KMS-11 (cell line): ENCODE measurements around the gene POLA1.

Experiments
- H2AFZ ChIP-seq: fragments of 200-600 bp; sonication (generic); 2 replicates; pipeline ENCODE4 v1.6.1; 2016; ENCODE audit warnings: antibody characterized with exemption, mixed run types, low read depth
- H3K27ac ChIP-seq: fragments of 200-600 bp; sonication (generic); 2 replicates; pipeline ENCODE4 v1.6.1; 2016; ENCODE audit warnings: mild to moderate bottlenecking, mixed run types
- H3K27me3 ChIP-seq: fragments of 200-600 bp; sonication (generic); 2 replicates; pipeline ENCODE4 v1.6.1; 2017; ENCODE audit warnings: mild to moderate bottlenecking, low read depth, mixed run types, moderate library complexity; ENCODE audit not compliant: insufficient read depth
- H3K36me3 ChIP-seq: fragments of 200-600 bp; sonication (generic); 2 replicates; pipeline ENCODE4 v1.6.1; 2017; ENCODE audit warnings: mild to moderate bottlenecking, mixed run types; ENCODE audit not compliant: insufficient read depth
- H3K4me1 ChIP-seq: fragments of 200-600 bp; sonication (generic); 2 replicates; pipeline ENCODE4 v1.6.1; 2016; ENCODE audit warnings: mild to moderate bottlenecking, low read depth, mixed run types; ENCODE audit not compliant: poor library complexity, severe bottlenecking
- H3K4me2 ChIP-seq: fragments of 200-600 bp; sonication (generic); 2 replicates; pipeline ENCODE4 v1.7.0; 2016; ENCODE audit warnings: mild to moderate bottlenecking, mixed run types
- H3K4me3 ChIP-seq: fragments of 200-600 bp; sonication (generic); IDR thresholded peaks from 2 replicates; pipeline ENCODE4 v1.6.1; 2017; ENCODE audit warnings: low read depth, low read length, mixed read lengths; ENCODE audit not compliant: insufficient read depth
- H3K79me2 ChIP-seq: fragments of 200-600 bp; sonication (generic); 2 replicates; pipeline ENCODE4 v1.6.1; 2016; ENCODE audit warnings: low read depth, mixed run types; ENCODE audit not compliant: insufficient read depth
- H3K9ac ChIP-seq: fragments of 200-600 bp; sonication (generic); 2 replicates; pipeline ENCODE4 v1.6.1; 2016; ENCODE audit warnings: mild to moderate bottlenecking, mixed run types
- H4K20me1 ChIP-seq: fragments of 200-600 bp; sonication (generic); 2 replicates; pipeline ENCODE4 v1.6.1; 2016; ENCODE audit warnings: mild to moderate bottlenecking, mixed run types; ENCODE audit not compliant: insufficient read depth
- TF ChIP-seq, protein P1 (sequence below): fragments of 200-600 bp; sonication (generic); conservative IDR thresholded peaks from 2 replicates; pipeline ENCODE4 v1.6.1; 2017; ENCODE audit warnings: low read depth, mild to moderate bottlenecking, antibody characterized with exemption, low read length, moderate library complexity, mixed read lengths

POLA1 gene

DNA sequence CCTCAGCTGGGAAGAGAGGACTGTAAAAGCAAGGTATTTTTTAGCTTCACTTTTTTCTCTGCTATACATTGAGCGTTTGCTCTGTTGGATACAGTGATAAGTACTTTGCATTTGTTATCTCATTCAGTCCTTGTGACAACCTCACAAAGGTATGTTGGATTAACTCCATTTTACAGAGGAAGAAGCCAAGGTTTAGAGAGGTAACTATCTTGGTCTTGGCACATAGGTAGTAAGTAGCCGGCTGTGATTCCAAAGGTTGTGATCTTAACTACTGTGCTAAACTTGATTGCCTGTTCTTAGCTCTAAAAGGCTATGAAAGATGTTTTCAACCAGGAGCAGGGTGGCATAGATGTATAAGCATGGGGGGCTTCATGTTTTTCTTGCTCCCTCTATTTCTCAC, 134.4 kb downstream of the POLA1 start:
- H2AFZ ChIP-seq: no peak overlapping the region
- no peak overlapping the region for H3K4me2 ChIP-seq
- no peaks in the 10 kb centered on the region for H3K79me2 ChIP-seq
- H3K4me3 ChIP-seq: no peak overlapping the region
- H3K27ac ChIP-seq: no peak overlapping the region
- H3K9ac ChIP-seq: no peak overlapping the region
- H4K20me1 ChIP-seq: no peaks in the 10 kb centered on the region
- no peaks in the 10 kb centered on the region for H3K36me3 ChIP-seq
- TF ChIP-seq, protein P1, sequence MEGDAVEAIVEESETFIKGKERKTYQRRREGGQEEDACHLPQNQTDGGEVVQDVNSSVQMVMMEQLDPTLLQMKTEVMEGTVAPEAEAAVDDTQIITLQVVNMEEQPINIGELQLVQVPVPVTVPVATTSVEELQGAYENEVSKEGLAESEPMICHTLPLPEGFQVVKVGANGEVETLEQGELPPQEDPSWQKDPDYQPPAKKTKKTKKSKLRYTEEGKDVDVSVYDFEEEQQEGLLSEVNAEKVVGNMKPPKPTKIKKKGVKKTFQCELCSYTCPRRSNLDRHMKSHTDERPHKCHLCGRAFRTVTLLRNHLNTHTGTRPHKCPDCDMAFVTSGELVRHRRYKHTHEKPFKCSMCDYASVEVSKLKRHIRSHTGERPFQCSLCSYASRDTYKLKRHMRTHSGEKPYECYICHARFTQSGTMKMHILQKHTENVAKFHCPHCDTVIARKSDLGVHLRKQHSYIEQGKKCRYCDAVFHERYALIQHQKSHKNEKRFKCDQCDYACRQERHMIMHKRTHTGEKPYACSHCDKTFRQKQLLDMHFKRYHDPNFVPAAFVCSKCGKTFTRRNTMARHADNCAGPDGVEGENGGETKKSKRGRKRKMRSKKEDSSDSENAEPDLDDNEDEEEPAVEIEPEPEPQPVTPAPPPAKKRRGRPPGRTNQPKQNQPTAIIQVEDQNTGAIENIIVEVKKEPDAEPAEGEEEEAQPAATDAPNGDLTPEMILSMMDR: no peak
- no peaks in the 10 kb centered on the region for H3K27me3 ChIP-seq
- H3K4me1 ChIP-seq: no peaks in the 10 kb centered on the region

DNA sequence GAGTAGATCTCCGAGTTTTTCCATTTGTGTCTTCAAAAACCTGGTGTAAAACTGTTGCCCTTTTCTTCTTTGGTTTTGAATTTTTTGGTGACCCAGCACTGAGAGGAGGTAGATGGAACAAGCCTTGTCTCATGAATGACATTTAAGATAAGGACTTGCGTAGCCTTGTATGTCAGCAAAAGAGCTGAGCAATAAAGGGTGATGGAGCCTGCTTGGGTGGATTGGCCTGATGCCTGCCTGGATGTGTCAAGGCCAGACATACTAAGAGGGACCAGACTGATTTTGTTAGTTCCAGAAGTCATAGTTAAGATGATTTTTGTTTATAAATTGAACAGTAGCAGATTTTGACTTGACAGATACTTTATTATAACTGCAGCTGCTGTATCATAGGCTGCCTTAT, 134.9 kb downstream of the POLA1 start:
- H3K27ac ChIP-seq: no peak overlapping the region
- no peak overlapping the region for H3K9ac ChIP-seq
- no peak overlapping the region for H3K4me3 ChIP-seq
- no peak overlapping the region for H2AFZ ChIP-seq
- no peaks in the 10 kb centered on the region for H3K36me3 ChIP-seq
- H4K20me1 ChIP-seq: no peaks in the 10 kb centered on the region
- no peaks in the 10 kb centered on the region for H3K79me2 ChIP-seq
- TF ChIP-seq, protein P1: no peak
- H3K4me2 ChIP-seq: no peak overlapping the region
- no peaks in the 10 kb centered on the region for H3K27me3 ChIP-seq
- no peaks in the 10 kb centered on the region for H3K4me1 ChIP-seq

DNA sequence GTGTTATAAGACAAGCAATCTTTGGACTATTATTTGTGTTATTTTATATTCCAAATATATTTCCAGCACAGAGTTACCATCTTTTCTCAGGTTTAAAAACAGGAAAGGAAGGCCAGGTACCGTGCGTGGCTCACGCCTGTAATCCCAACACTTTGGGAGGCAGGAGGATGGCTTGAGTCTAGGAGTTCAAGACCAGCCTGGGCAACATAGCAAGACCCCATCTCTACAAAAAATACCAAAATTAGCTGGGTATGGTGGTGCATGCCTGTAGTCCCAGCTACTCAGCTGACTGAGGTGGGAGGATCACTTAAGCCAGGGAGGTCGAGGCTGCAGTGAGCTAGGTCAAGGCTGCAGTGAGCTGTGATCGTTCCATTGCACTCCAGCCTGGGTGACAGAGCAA, 140.0 kb downstream of the POLA1 start:
- no peaks in the 10 kb centered on the region for H3K36me3 ChIP-seq
- no peak overlapping the region for H3K9ac ChIP-seq
- peaks cover 7% of the 10 kb centered on the region for H3K4me1 ChIP-seq
- H3K4me3 ChIP-seq: no peak overlapping the region
- no peaks in the 10 kb centered on the region for H3K79me2 ChIP-seq
- no peak overlapping the region for H2AFZ ChIP-seq
- no peaks in the 10 kb centered on the region for H3K27me3 ChIP-seq
- H4K20me1 ChIP-seq: no peaks in the 10 kb centered on the region
- H3K4me2 ChIP-seq: no peak overlapping the region
- TF ChIP-seq, protein P1: no peak
- H3K27ac ChIP-seq: no peak overlapping the region

DNA sequence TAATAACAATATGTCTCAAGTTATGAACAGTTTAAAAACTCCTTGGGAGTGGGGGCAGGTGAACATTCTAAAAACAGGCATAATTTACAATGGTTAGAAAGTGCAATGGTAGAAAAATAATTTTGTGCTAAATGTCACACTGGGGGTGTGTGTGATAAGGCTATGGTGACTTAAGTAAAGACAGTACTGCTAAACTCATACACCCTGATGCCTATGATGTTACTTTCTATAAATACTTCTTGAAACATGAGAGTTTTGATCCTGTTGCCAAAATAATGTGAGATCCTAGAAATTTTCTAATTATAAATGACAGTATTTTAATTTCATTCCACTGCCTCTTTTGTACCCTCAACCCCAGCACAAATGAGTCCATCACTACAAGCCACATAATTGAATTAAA, 144.2 kb downstream of the POLA1 start:
- H3K4me2 ChIP-seq: no peak overlapping the region
- no peaks in the 10 kb centered on the region for H4K20me1 ChIP-seq
- H3K27me3 ChIP-seq: no peaks in the 10 kb centered on the region
- H3K9ac ChIP-seq: no peak overlapping the region
- H3K27ac ChIP-seq: no peak overlapping the region
- H3K36me3 ChIP-seq: no peaks in the 10 kb centered on the region
- H3K4me1 ChIP-seq: peaks cover 13% of the 10 kb centered on the region
- TF ChIP-seq, protein P1: no peak
- no peak overlapping the region for H2AFZ ChIP-seq
- H3K79me2 ChIP-seq: no peaks in the 10 kb centered on the region
- no peak overlapping the region for H3K4me3 ChIP-seq
